Adipose tissue (tissue), 3 donors: ENCODE results near the gene STXBP1. TPM values are rescaled to one million over a fixed set of nuclear protein-coding genes. Genes with fewer than 3 reads are reported as not detected.

Experiments used
- H3K27ac ChIP-seq: one replicate; pipeline ENCODE4 v1.5.1; 2013; ENCODE audit warnings: low read depth, low read length
- WGBS, 3 donors: extraction: QIAGEN DNeasy Blood & Tissue Kit; methylation state at CpG; one replicate each; pipeline ENCODE4 v1.1.7; 2013; 5-methylcytosine and 5-hydroxymethylcytosine counted together
- polyA plus RNA-seq, 3 donors: library from polyadenylated mRNA; stranded (reverse); fragments of 200-250 nt; gene quantifications; one replicate each; pipeline ENCODE4 v1.2.3, GENCODE V29; 2013
- donor health status: healthy with polysubstance abuse.
- donor health status: Bipolar disorder and iron deficiency.
- donor health status: healthy.

STXBP1 gene
- polyA plus RNA-seq, 3 donors: 12.7 to 42.4 (median 34.1) TPM

DNA sequence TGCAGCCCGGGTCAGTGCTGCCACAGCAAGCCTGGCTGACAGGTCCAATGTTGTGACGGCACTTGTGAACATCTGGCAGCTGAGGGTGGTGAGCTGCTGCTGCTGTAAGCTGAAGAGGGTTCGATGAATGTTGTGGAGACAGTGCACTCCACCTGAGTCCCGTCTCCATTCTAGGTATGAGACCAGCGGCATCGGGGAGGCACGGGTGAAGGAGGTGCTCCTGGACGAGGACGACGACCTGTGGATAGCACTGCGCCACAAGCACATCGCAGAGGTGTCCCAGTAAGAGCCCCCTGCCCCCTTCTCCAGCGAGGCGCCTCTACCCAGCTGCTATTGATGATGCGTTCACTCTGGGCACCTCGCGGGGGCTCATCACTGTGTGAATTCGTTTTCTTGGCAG lies 55.8 kb downstream of the STXBP1 start:
- H3K27ac ChIP-seq: no peak overlapping the region

DNA sequence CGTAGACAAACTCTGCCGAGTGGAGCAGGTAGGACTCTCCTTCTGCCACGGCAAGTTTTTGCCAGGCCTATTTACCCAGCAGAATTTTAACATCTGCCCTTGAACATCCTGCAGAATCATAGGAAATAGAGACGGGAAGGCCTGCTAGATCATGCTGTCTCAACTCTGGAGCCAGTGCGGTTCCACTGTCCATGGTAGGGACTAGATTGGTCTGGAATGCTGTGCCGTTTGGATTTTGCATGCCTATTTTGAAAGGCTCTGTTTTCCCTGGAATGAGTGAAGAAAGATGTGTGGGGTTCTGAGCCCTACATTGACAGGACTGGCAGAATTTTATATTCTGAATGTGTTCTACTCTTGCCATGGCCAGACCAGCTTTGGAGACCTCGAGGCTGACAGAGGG lies 61.2 kb downstream of the STXBP1 start:
- no peak overlapping the region for H3K27ac ChIP-seq
- WGBS, 3 donors: 89 to 91% (median 91%) methylated on average over 7 of the region's 7 CpGs

More for the DNA sequence above, 55.8 kb downstream of the STXBP1 start:
- WGBS, 3 donors: 91 to 95% (median 94%) methylated on average over 18 of the region's 18 CpGs

DNA sequence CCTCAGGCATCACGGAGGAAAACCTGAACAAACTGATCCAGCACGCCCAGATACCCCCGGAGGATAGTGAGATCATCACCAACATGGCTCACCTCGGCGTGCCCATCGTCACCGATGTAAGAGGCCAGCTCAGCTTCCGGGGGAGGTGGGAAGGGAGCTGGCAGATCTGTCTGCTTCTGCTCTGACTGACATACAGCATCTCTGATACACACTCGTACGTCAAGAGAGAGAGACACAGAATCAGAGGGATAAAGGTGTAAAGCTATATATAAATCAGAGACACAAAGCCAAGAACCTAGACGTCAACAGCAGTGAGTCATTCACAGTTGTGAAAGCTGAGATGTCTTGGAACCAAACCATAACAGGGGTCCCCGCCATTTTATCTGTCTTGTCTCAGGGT lies 64.6 kb downstream of the STXBP1 start:
- 90 to 94% (median 93%) methylated on average over 12 of the region's 12 CpGs for WGBS, 3 donors
- H3K27ac ChIP-seq: no peak overlapping the region

DNA sequence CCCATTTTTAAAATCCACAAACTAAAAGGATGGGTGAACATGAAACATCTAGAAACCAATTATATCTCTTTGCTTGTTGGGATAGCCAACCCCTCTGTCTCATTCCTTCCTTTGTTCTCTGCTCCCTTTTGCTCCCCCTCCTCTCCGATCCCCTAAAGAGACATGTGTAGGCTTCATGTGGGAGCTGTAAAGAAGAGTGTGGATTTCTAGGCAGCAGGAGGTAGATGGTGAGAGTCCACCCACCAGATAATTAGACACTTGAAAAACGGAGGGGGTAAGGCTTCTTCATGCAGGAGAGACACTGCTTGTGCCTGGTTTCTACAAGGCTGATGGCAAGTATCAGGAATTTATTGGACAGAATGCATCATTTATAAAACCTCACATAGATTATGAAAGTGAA lies 67.4 kb downstream of the STXBP1 start:
- H3K27ac ChIP-seq: no peak overlapping the region
- 83 to 88% (median 85%) methylated on average over 2 of the region's 2 CpGs for WGBS, 3 donors

DNA sequence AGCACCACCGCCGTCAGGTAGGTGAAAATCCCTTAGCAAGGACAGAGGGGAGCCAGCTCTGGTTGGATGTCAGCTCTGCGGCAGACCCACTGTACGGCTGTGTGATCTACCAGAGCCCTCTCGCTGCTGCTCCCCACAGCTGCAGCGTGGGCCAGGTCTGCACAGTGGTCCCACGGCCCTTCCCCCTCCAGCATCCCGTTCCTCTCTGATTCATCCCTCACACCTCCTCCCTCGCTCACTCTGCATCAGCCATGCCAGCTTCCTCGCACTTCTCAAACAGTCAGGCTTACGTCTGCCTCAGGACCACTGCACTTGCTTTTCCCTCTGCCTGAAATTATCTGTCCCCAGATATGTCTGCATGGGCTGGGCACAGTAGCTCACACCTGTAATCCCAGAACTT lies 68.1 kb downstream of the STXBP1 start:
- WGBS, 3 donors: 89 to 94% (median 90%) methylated on average over 11 of the region's 11 CpGs
- no peak overlapping the region for H3K27ac ChIP-seq

DNA sequence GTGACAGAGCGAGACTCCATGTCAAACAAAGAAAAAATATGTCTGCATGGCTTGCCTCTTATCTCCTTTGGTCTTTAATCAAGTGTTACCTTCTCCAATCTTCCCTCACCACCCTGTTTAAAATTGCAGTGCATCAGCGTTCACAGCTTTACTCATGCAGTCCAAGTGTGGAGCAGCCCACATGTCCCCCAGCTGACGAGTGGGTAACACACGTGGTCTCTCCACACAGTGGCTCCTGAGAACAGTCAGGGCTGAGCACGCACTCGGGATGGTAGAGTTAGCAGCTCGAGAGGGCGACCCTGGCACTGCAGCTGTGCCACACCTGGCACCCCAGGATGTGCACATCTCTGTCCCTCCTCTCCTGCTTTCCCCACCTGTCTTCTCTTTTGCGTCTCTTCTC lies 68.8 kb downstream of the STXBP1 start:
- no peak overlapping the region for H3K27ac ChIP-seq
- 93 to 95% (median 93%) methylated on average over 9 of the region's 9 CpGs for WGBS, 3 donors

DNA sequence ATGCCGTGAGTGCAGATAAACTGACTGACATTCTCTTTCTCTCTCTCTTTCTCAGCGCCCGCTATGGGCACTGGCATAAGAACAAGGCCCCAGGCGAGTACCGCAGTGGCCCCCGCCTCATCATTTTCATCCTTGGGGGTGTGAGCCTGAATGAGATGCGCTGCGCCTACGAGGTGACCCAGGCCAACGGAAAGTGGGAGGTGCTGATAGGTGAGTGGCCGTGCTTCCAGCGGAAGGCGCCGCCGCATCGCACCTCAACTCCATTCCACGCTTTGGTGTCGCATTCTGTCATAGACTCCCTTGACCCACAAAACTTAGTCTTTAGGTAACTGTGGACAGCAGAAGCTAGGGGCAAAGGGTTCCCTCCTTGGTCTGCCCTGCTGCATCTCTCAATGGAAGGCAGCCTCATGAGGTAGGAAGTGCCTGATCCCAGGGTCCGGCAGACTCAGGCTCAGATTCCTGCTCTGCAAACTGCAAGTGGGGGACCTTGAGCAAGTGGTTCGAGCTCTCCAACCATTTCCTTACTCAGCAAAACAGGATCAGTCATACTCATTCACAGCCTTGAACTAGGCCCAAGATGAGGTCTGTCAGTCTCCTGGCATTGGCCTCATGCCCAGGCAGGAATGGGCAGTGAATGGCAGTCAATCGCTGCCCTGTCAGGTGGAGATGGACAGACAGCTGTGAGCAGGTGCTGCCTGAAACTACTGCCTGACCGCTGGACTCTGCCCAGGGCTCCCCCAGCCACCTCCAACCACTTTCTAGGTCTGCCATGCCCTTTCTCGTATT lies 70.5 kb downstream of the STXBP1 start:
- H3K27ac ChIP-seq: no peak overlapping the region
- WGBS, 3 donors: 84 to 94% (median 93%) methylated on average over 23 of the region's 23 CpGs

DNA sequence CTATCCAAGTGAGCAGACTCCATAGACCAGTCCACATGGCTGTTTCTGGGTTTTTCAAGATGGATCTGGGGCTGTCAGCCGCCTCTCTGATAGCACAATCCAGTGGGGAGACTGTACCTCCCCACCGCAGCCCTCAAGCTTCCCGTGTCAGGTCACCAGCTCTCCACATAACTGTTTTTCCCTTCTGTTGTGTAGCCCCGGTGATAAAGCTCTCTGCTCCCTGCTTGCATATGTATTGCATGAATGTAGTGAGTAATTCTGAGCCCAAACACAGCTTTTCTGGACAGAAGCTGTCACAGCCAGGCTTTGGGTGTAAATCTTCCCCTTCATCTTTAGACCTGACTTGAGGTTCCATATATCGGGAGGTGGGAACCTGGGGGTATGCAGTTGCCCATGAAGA lies 71.6 kb downstream of the STXBP1 start:
- 86 to 95% (median 90%) methylated on average over 5 of the region's 5 CpGs for WGBS, 3 donors

DNA sequence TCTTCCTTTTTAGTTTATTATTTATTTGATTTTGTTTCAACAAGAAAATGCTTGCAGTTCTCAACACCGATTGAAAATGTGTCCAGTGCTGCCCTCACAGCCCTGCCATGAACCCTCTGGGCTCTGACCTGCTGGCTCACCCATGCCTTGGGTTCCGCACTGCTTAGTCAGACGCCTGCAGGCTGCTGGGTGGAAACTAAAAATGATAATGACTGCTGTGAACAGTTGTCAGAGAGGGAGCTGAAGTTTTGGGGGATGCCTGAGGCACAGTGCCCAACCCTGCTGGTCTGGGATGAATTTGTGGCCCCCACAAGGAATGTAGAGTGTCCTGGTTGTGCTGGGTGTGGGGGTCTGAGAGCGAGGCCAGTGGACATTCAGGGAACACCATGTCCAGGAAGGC lies 72.5 kb downstream of the STXBP1 start:
- H3K27ac ChIP-seq: no peak overlapping the region
- WGBS, 3 donors: 88 to 94% (median 91%) methylated on average over 4 of the region's 4 CpGs

More for the DNA sequence above, 71.6 kb downstream of the STXBP1 start:
- no peak overlapping the region for H3K27ac ChIP-seq

DNA sequence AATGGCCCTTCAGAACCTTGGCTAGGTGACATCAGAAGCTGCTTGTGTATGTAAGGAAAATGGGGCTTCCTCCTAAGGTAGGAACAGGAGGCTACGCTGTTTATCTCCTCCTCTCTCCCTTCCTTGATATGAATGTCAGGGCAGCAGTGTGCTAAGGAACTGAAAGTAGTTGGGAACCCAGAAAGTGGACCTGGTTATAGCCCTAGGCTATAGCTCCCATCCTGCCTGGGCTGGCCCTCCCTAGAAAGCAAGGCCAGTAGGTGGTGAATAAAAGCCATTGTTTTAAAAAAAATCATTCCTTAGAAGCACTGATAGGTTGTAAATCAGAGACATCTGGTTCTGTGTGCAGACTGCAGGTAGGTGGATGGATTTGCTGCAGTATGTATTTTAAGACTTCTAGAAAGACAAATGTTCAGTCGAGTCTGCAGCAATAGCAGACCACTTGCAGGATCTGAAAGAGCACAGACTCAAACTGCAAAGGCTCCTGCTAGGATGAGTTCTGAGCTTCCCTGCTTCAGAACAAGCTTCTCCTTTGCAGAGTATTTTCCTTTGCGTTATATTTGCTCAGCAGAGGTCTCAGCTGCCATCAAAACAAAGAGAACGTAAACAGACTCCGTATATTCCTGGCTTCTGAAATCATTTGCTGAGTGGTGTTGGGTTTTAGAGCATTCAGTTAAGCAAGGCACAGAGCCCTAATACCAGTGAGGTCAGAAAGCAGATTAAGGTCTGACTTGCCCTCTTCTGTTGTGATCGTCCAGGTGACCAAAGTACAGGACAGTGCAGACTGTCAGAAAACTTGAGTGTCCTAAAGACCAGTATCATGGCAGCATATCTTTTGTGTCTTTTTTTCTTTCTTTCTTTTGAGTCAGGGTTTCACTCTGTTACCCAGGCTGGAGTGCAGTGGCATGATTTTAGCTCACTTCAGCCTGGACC lies 74.7 kb downstream of the STXBP1 start:
- 69 to 84% (median 83%) methylated on average over 6 of the region's 6 CpGs for WGBS, 3 donors
- no peak overlapping the region for H3K27ac ChIP-seq

DNA sequence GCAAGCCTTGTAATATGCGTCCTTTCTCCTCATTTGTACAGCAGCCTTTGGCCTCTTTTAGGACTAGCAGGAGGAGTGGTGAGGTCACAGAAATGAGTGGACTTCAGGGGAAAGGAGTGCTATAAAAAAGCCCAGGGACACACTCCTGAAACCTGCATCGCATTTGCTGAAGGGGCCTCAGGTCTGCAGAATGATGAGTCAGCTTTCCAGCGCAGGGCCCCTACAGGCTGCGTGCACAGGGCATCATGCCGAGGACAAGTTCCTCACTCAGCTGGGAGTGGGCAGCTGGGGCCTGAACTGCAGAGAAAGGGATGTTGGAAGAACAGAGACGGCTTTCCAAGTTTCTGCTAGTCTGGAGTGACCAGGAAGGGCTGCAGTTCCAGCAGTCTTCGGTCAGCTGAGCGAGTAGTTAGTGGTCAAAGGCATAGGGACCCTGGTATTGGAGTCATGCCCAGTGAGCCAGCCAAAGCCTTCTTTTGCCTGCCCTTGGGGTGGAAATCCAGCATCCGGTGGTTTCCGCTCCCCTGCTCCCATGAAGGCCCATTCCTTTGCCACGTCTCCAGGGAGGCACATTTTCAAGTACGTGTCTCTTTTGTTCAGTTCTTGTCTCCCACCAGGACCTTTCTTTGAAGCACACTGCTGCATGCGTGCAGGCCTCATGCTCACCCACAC lies 77.4 kb downstream of the STXBP1 start:
- 86 to 97% (median 88%) methylated on average over 13 of the region's 13 CpGs for WGBS, 3 donors
- H3K27ac ChIP-seq: no peak overlapping the region

DNA sequence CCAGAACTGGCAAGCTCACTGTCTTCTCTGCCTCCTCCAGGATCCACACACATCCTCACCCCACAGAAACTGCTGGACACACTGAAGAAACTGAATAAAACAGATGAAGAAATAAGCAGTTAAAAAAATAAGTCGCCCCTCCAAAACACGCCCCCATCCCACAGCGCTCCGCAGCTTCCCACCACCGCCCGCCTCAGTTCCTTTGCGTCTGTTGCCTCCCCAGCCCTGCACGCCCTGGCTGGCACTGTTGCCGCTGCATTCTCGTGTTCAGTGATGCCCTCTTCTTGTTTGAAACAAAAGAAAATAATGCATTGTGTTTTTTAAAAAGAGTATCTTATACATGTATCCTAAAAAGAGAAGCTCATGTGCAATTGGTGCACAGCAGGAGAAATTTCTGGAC lies 78.7 kb downstream of the STXBP1 start:
- no peak overlapping the region for H3K27ac ChIP-seq
- WGBS, 3 donors: 93 to 94% (median 94%) methylated on average over 10 of the region's 10 CpGs

DNA sequence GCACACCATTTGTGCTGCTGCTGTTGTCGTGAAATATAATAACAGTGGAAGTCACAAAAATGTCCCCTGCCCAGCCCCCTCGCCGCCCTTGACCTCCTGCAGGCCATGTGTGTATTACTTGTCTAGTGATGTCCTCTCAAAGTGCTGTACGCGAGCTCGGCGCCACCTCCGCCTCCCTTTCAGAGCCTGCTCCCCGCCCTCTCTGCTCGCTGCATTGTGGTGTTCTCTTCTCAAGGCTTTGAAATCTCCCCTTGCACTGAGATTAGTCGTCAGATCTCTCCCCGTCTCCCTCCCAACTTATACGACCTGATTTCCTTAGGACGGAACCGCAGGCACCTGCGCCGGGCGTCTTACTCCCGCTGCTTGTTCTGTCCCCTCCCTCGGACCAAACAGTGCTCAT lies 80.0 kb downstream of the STXBP1 start:
- H3K27ac ChIP-seq: no peak overlapping the region
- WGBS, 3 donors: 87 to 89% (median 88%) methylated on average over 20 of the region's 20 CpGs

DNA sequence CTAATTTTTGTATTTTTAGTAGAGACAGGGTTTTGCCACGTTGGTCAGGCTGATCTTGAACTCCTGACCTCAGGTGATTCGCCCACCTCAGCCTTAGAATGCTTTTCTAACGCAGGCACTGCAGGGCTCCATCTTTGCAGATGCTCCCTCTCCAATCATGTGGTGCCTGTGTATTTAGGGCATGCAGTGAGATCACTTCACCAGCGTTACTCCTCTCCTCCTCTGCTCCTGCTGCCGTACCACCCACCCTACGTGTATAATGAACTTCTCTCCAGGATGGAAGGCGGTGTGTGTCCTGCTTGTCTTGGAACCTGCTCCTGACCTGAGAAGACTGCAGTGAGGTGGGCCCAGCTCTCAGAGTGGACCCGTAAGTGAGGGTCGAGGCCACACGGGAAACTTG lies 81.1 kb downstream of the STXBP1 start:
- no peak overlapping the region for H3K27ac ChIP-seq
- WGBS, 3 donors: 90 to 91% (median 90%) methylated on average over 10 of the region's 10 CpGs

DNA sequence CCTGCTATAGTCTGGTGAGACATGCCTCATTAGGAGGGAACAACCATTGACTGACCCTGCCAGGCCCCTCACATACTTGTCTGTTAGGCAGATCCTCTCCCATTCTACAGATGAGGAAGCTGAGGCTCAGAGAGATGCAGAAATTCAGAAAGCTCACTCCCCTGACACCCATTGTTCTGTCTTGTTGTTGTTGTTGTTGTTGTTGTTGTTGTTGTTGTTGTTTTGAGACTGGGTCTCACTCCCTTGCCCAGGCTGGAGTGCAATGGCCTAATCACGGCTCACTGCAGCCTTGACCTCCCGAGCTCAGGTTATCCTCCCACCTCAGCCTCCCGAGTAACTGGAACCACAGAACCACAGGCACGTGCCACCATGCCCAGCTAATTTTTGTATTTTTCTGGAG lies 81.6 kb downstream of the STXBP1 start:
- 89 to 96% (median 92%) methylated on average over 4 of the region's 4 CpGs for WGBS, 3 donors
- H3K27ac ChIP-seq: no peak overlapping the region

DNA sequence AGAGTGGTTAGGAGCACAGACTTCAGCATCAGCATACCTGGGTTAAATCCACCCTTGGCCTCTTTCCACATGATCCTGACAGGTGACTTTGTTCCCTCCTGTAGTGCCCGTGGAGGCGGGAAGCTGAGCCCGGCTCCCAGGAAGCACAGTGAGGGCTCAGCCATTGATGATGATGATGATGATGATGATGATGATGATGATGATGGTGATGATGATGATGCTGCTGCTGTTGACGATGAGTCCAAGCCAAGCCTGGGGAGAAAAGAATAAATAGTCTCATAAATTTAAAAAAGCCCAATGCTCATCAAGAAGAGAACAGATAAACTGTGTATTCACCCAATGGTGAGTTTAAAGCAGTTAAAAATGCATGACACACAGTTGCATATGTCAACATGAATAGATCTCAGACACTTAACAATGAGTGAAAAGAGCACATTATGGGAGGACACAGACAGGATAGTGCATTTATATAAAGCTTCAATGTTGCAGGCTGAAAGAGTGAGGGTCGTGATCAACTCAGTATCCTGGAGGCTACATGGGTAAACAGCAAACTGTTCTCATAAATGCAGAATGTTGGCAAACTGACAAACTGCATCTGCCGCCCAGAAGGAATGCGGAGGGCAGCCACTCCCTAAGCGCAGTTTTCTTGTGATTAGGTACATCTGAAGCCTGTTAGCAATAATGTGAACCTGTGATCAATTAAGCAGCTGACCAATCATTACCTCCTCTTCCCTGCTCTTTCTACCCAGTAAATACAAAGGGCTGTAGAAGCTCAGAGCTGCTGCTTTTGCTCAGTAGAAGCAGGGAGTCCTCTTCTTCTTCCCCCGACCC lies 83.0 kb downstream of the STXBP1 start:
- no peak overlapping the region for H3K27ac ChIP-seq
- 60 to 78% (median 70%) methylated on average over 9 of the region's 9 CpGs for whole genome bisulfite sequencing, 3 donors

DNA sequence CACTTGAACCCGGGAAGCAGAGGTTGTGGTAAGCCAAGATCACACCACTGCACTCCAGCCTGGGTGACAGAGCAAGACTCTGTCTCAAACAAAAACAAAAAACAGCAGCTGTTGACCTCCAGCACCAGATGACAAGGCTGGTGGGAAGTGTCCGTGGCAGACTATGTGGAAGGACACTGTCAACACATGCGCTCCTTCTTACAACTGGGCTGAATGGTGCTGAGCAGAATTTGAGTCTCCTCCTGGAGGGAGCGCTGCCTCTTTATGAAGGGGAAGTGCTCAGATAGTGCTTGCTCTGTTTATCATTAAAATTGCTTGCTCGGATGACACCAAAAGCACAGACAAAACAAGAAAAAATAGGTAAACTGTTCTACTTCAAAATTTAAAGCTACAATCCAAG lies 85.5 kb downstream of the STXBP1 start:
- 82 to 89% (median 85%) methylated on average over 5 of the region's 5 CpGs for WGBS, 3 donors
- H3K27ac ChIP-seq: no peak overlapping the region

DNA sequence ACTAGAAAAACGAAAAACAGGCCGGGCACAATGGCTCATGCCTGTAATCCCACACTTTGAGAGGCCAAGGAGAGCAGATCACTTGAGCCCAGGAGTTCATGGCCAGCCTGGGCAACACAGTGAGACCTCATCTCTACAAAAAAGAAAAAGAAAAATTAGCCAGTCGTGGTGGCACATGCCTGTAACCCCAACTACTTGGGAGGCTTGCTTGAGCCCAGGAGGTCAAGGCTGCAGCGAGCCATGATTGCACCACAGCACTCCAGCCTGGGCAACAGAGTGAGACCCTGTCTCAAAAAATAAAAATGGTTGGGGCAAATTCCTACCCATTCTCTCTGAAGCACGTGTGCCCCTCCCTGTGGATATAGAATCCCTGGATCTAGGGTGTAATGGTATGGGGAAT lies 86.3 kb downstream of the STXBP1 start:
- no peak overlapping the region for H3K27ac ChIP-seq

More for the DNA sequence above, 86.3 kb downstream of the STXBP1 start:
- 92 to 95% (median 94%) methylated on average over 5 of the region's 5 CpGs for WGBS, 3 donors
